Measurements from ENCODE around the gene DIAPH2.

Gene DIAPH2

GRCh38 chrX:97553833-97554232 lies 869.2 kb downstream of the DIAPH2 start:
- TF ChIP-seq CTCF (IDR thresholded peaks at IDR 0.05; ENCODE audit: control insufficient read depth, insufficient read depth, low read depth, low read length, missing control alignments): no peak
- no peak overlapping the region for H3K4me3 ChIP-seq (ENCODE audit: control insufficient read depth, low read depth, low read length)
- DNase-seq (ENCODE audit: low read depth): no peak

- no peak for DNase-seq (ENCODE audit: low read depth)
- TF ChIP-seq CTCF (IDR thresholded peaks at IDR 0.05; ENCODE audit: control insufficient read depth, insufficient read depth, low read depth, low read length, missing control alignments): no peak
- no peak overlapping the region for H3K4me3 ChIP-seq (ENCODE audit: control insufficient read depth, low read depth, low read length)
These were observed 871.7 kb downstream of the DIAPH2 start for GRCh38 chrX:97556359-97556758.

GRCh38 chrX:97563531-97564133 lies 879.0 kb downstream of the DIAPH2 start:
- no peak overlapping the region for H3K4me3 ChIP-seq (ENCODE audit: control insufficient read depth, low read depth, low read length)
- TF ChIP-seq CTCF (IDR thresholded peaks at IDR 0.05; ENCODE audit: control insufficient read depth, insufficient read depth, low read depth, low read length, missing control alignments): no peak
- peak; percentile 18 for DNase-seq (ENCODE audit: low read depth)

GRCh38 chrX:97564496-97564895 lies 879.9 kb downstream of the DIAPH2 start:
- no peak for DNase-seq (ENCODE audit: low read depth)
- no peak for TF ChIP-seq CTCF (IDR thresholded peaks at IDR 0.05; ENCODE audit: control insufficient read depth, insufficient read depth, low read depth, low read length, missing control alignments)
- no peak overlapping the region for H3K4me3 ChIP-seq (ENCODE audit: control insufficient read depth, low read depth, low read length)

- DNase-seq (ENCODE audit: low read depth): no peak
- H3K4me3 ChIP-seq (ENCODE audit: control insufficient read depth, low read depth, low read length): no peak overlapping the region
- TF ChIP-seq CTCF (IDR thresholded peaks at IDR 0.05; ENCODE audit: control insufficient read depth, insufficient read depth, low read depth, low read length, missing control alignments): no peak
These were observed 902.5 kb downstream of the DIAPH2 start for GRCh38 chrX:97587171-97587570.

GRCh38 chrX:97594646-97595224 lies 910.1 kb downstream of the DIAPH2 start:
- H3K4me3 ChIP-seq (ENCODE audit: control insufficient read depth, low read depth, low read length): no peak overlapping the region
- TF ChIP-seq CTCF (IDR thresholded peaks at IDR 0.05; ENCODE audit: control insufficient read depth, insufficient read depth, low read depth, low read length, missing control alignments): no peak
- no peak for DNase-seq (ENCODE audit: low read depth)
